GM19468 (cell line): ENCODE results near the gene ERO1B.
"Not testable (repeated sequence)": the region's sequence is repeated elsewhere in the genome, so short reads cannot be mapped to it uniquely, and the experiment has no call there.

ENCODE experiments used
- ATAC-seq: cut with Tn5 transposase; IDR thresholded peaks from one replicate; pipeline ENCODE4 v1.9.1; 2021; ENCODE audit warnings: mild to moderate bottlenecking, moderate library complexity, moderate number of reproducible peaks; ENCODE audit not compliant: unreplicated experiment; ENCODE audit errors: extremely low read depth

ERO1B gene

DNA sequence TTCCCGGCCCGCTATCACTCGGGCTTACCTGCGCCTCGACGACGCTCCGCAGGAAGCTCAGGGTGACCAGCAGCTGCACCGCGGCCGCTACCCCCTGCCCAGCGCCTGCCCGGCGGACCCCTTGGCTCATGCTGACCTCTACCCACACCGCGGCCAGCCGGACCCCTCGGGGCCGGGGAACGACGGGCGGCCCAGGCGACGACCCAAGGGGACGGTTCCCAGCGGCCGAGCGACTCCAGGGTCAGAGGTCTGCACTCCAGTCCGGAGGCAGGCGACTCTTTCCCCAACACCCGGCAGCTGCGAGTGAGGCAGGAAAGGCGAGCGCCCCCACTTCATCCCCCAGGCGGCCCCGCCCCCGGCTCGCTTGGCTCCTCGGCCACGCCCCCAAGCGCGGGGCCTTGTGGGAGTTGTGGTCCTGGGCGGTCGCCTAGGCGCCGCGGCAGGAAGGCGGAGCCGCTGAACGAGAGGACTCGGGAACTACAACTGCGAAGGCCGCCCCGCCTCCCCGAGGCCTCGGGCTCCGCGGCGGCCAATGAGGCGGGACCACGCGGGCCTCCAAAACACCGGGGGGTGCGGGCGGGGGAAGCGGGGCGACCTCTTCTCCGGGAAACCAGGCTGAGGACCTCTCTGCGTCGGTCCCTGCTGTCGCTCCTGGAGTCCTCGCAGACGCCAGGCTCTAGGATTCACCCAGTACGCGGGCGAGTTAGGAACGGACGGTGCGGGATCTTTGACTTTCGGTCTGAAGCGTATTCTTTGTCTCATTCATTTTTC, at the start of gene ERO1B:
Gene ERO1B, minus strand, starts transcription at position 305 of the 771 bp plus-strand sequence. Its CDS starts 175 bp downstream, at position 130.
- peak; percentile 76 for ATAC-seq

GRCh38 chr1:236331412-236331811, 49.7 kb upstream of the ERO1B start:
- ATAC-seq, result not testable (repeated sequence)

GRCh38 chr1:236326432-236326831, 44.7 kb upstream of the ERO1B start:
- no peak for ATAC-seq

DNA sequence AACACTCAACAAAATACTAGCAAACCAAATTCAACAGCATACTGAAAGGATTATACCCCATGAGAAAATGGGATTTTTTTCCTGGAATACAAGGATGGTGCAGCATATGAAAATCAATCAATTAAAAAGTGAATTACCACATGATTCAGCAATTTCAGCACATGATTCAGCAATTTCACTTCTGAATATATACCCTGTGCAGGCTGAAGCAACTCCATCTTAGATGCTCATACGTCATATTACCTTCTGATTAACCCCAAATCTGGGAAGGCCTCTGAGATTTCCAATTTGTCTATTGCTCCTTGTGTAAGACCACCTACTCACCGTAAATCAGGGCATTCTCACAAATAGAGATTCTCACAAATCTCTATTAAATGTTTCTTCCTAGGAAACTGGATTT, 43.8 kb upstream of the ERO1B start:
- ATAC-seq, result no peak

- no peak for ATAC-seq
Observed at GRCh38 chr1:236323819-236324411, 42.2 kb upstream of the ERO1B start.

GRCh38 chr1:236322566-236323409, 41.0 kb upstream of the ERO1B start:
- ATAC-seq, result no peak

DNA sequence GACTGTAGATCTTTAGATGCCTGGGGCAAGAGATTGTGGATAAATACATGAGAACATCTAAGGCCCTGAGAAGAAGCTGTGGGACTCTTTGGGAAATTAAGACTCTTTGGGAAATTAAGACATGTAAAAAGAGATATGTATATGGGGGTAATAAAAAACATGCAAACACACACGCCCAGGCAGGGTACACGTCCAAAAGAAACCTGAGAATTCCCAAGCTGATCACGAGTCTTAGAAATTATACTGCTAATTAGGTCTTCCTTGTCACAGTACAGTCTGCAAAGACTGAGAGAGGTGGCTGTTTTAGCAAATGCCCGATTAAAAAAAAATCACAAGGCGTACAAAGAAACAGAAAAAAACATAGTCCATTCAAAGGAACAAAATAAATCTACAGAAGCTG, 39.3 kb upstream of the ERO1B start:
- ATAC-seq, result no peak

DNA sequence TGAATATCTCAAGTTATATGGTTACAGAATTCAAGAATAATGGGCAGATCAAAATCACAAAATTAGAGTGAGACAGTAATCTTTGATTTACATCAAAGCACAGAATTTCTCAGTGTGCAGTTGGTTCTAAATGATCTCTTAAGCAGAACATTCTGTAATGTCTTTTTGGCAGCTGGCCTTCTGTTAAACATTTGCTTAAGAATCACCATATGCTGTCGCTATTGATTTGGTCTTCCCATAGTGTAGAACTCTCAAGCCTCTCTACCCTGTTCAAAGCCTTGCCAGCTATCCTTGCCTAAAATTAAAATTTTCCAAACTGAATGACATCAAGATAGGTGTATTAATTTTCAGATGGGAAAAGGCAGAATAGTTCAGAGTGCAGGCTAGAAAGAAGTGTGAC, 38.9 kb upstream of the ERO1B start:
- no peak for ATAC-seq

- ATAC-seq, result no peak
Observed at GRCh38 chr1:236320214-236320613, 38.5 kb upstream of the ERO1B start.

DNA sequence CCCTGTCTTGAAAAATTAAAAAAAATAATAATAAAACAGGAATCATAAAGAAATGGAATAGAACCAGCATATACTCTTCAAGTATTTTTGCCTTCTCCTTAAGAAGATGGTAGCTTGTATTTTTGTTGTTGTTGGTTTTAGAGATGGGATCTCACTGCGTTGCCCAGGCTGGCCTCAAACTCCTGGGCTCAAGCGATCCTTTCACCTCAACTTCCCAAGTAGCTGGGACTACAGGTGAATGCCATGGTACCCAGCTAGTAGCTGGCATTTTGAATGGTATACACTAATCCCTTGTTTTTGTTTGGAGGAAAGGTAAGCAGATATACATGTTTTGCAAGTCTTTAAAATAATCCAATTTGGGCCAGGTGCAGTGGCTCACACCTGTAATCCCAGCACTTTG, 34.7 kb upstream of the ERO1B start:
- no peak for ATAC-seq

- ATAC-seq, result no peak
Observed at GRCh38 chr1:236315518-236315917, 33.8 kb upstream of the ERO1B start.

- ATAC-seq, result no peak
Observed at GRCh38 chr1:236315092-236315491, 33.3 kb upstream of the ERO1B start.

DNA sequence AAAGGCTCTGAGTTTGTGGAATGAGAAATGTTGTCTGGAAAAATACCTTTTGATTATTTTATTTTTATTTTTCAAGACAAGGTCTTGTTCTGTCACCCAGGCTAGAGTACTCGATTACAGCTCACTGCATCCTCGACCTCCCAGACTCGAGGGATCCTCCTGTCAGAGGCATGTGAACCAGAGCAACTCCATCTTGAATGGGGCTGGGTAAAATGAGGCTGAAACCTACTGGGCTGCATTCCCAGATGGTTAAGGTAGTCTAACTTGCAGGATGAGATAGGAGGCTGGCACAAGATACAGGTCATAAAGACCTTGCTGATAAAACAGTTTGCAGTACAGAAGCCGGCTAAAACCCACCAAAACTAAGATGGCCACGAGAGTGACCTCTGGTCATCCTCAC, 32.3 kb upstream of the ERO1B start:
- ATAC-seq, result not testable (repeated sequence)

- no peak for ATAC-seq
Observed at GRCh38 chr1:236313427-236313826, 31.7 kb upstream of the ERO1B start.

DNA sequence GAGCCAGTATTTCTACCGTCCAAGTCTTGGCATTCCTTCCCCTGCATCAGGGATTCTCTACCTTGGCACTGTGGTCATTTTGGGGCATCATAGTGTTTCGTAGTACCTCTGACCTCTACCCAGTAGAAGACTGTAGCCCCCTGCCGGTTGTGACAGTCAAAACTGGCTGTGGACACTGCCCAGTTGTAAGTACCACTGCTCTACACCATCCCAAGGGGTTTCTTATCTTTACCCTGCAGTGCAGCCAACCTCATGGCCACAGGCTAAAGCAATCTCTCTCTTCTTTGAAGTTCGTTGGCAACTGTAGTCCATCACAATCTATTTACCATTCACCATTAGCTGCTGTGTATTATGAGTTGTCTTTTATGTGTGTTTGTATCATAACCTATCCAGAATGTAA, 29.3 kb upstream of the ERO1B start:
- ATAC-seq, result no peak

DNA sequence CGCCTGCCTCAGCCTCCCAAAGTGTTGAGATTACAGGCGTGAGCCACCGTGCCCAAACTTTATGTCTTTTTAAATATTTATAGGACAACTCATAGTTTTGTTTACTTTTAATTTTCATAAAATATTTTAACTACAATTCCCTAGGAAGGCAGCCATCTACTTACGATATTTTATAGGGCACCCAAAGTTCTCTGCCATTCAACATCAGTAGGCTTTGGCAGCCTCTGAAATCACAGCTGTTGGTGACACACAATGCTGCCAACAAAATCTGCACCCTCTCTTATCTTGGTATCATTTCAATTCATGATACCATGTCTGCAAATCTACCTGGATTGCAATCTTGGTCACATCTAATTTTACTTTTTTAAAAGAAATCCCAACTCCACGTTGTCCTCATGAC, 27.1 kb upstream of the ERO1B start:
- no peak for ATAC-seq

DNA sequence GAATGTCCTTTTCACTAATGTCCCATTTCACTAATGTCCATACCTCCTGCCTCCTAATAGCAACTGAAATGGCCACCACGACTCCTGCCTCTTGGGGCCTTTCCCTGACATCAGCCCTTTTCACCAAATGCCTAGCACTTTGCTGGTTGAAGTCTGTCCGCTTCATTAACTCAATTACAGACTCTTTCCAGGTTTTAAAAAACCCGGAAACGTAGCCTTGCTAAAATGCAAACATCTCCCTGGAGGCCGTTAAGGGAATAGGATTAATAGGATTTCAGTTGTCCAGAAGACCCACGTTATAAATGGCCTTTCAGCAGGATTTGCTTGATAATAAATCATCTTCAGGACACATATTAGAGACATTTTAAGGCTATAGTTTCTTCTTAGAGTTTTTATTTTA, 25.7 kb upstream of the ERO1B start:
- ATAC-seq, result no peak

GRCh38 chr1:236304682-236305081, 22.9 kb upstream of the ERO1B start:
- no peak for ATAC-seq

- ATAC-seq, result no peak
Observed at GRCh38 chr1:236303675-236304074, 21.9 kb upstream of the ERO1B start.

DNA sequence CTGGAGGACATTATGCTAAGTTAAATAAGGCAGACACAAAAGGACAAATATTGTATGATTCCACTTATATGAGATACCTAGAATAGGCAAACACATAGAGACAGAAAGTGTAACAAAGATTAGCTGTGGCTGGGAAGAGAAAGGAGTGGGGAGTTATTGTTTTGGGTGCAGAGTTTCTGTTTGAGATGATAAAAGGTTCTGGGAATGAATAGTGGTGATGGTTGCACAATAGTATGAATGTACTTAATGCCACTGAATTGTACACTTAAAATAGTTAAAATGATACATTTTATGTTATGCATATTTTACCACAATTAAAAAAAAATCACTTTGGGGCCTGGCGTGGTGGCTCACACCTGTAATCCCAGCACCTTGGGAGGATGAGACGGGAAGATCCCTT, 21.2 kb upstream of the ERO1B start:
- ATAC-seq, result no peak

DNA sequence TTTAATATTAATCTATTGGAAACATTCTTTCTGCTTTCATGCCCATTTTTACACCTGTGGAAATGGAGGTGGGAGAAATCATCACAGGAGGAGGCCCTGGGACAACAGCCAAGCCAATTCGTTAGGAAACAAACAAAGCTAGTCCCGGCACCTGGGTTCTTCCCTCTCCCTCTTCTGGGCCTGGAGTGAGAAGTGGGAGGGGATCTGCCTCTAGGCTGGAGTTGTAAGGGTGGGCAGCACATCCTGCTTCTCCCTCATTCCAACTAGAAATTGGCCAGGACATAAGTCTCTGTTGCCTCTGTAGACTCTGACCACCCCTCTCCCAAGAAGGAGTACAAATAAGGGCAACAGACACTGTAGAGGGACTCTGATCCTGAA, 20.2 kb upstream of the ERO1B start:
- ATAC-seq, result no peak
